Measurements from ENCODE around the gene MTARC1.
A peak's percentile ranks its signal among the peaks of the same experiment; 100 is the strongest.

The MTARC1 gene

GRCh38 chr1:220808345-220809186, 21.9 kb downstream of the MTARC1 start:
- no peak for DNase-seq

- DNase-seq, result no peak
Observed at GRCh38 chr1:220809187-220809550, 22.5 kb downstream of the MTARC1 start.

GRCh38 chr1:220809704-220810103, 23.0 kb downstream of the MTARC1 start:
- no peak for DNase-seq

- peak; percentile 87 to 93 (median 91) for DNase-seq
Observed at GRCh38 chr1:220810179-220810653, 23.5 kb downstream of the MTARC1 start.

- no peak for DNase-seq
Observed at GRCh38 chr1:220810963-220811362, 24.2 kb downstream of the MTARC1 start.

GRCh38 chr1:220811695-220812094, 25.0 kb downstream of the MTARC1 start:
- DNase-seq, result no peak

- DNase-seq, result no peak
Observed at GRCh38 chr1:220812308-220812707, 25.6 kb downstream of the MTARC1 start.

GRCh38 chr1:220813013-220813412, 26.3 kb downstream of the MTARC1 start:
- DNase-seq, result peak; percentile 34 to 54 (median 37)

- DNase-seq, result no peak
Observed at GRCh38 chr1:220815409-220815808, 28.7 kb downstream of the MTARC1 start.

- DNase-seq, result no peak
Observed at GRCh38 chr1:220817907-220818306, 31.2 kb downstream of the MTARC1 start.

GRCh38 chr1:220818421-220819173, 31.9 kb downstream of the MTARC1 start:
- DNase-seq, result no peak

- DNase-seq, result no peak
Observed at GRCh38 chr1:220819467-220820026, 32.8 kb downstream of the MTARC1 start.

GRCh38 chr1:220824031-220824989, 37.6 kb downstream of the MTARC1 start:
- DNase-seq, result no peak

- no peak for DNase-seq
Observed at GRCh38 chr1:220825819-220826551, 39.3 kb downstream of the MTARC1 start.

GRCh38 chr1:220826729-220827128, 40.0 kb downstream of the MTARC1 start:
- no peak for DNase-seq

GRCh38 chr1:220827445-220828178, 40.9 kb downstream of the MTARC1 start:
- DNase-seq, result no peak

- DNase-seq, result no peak
Observed at GRCh38 chr1:220828179-220828490, 41.4 kb downstream of the MTARC1 start.

GRCh38 chr1:220828950-220829586, 42.4 kb downstream of the MTARC1 start:
- DNase-seq, result no peak

- DNase-seq, result no peak
Observed at GRCh38 chr1:220833436-220833835, 46.7 kb downstream of the MTARC1 start.

- DNase-seq, result no peak
Observed at GRCh38 chr1:220834155-220834870, 47.6 kb downstream of the MTARC1 start.

All from suppressor macrophage treated with lipopolysaccharide for 1 hour (primary cell).